A549 treated with CORT108297 at 1 μM for 4 hours (cell line): ENCODE results near the gene MRPS6. TPM values are rescaled to one million over a fixed set of nuclear protein-coding genes. Genes with fewer than 3 reads are reported as not detected.

ENCODE experiments used
- total RNA-seq: library from RNA; stranded (reverse); fragments of 200-300 nt; extraction: Qiagen RNA extraction; gene quantifications from 5 replicates; pipeline ENCODE4 v1.2.3, GENCODE V29; 2022

The MRPS6 gene
- total RNA-seq = 43.7 to 49.6 TPM (median 45.2 TPM) in 5 replicates

DNA sequence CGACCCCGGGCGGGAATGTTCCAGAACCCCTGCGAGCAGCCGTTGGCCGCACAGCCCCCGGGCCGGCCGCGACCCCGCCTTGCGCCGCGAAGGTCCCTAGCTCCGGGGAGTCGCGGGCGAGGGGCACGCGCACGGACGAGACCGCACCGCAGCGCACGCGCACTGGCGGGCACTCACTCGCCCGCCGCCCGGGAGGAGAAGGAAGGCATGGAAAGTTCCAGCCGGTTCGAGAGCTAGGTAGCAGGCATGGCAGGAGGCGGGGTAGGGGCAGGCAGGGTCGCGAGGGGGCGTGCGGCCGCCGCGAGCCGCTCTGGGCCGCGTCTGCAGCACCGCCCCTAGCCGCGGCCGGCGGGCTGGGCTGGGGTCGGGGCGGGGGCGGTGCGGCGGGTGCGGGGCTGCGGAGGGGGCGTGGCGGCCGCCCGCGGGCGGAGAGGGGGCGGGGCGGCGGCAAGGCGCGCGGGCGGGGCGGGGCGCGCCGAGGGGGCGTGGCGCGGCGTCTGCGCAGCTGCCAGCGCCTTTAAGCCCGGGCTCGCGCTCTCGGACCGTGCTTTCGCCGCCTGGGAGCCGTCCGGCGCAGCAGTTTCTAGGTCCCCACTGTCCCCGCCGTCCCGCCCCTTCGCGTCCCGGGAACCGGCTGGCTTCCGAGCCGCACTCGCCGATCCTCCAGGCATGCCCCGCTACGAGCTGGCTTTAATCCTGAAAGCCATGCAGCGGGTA lies at the start of gene MRPS6, which contains the start of gene SLC5A3:
MRPS6 (plus strand) TSS at position 547 of the 717 bp plus-strand sequence; CDS start at position 670, 123 bp downstream.
SLC5A3 (plus strand) TSS at position 547 of the 717 bp plus-strand sequence. CDS start 21,621 bp downstream, outside the sequence.

Other genes with a start within 250 kb of the MRPS6 start
- 141 to 156 TPM (median 147 TPM) in 5 replicates for gene ATP5PO, start 157.8 kb upstream of the MRPS6 start, total RNA-seq
- gene SLC5A3, start within 50 bp of the MRPS6 start, total RNA-seq = 2.8 to 3.9 TPM (median 3.8 TPM) in 5 replicates